HCT116 (cell line): ENCODE results near the gene SYN1. TPM values are rescaled to one million over a fixed set of nuclear protein-coding genes. Genes with fewer than 3 reads are reported as not detected.

Source experiments
- ATAC-seq: fragments of 200-7000 bp; cut with Tn5 transposase; 2 replicates; pipeline ENCODE4 v1.9.1; 2020; ENCODE audit warnings: mild to moderate bottlenecking, moderate library complexity
- BruUV-seq: library from RNA; stranded (reverse); fragments of 400-500 nt; replicated peaks from 2 replicates; lab custom pipeline; 2021; lab: Mats Ljungman, UMichigan
- CTCF ChIA-PET: fragments of 300-600 bp; sonication (Branson Sonifier 250); formaldehyde crosslinking; loops from one replicate; lab custom pipeline; 2021; ENCODE audit warnings: antibody characterized with exemption; lab: Charles Lee
- POLR2A ChIA-PET: fragments of 300-600, 350-600 bp; sonication (Branson Sonifier 250); formaldehyde crosslinking; loops from one replicate; lab custom pipeline; 2021; ENCODE audit warnings: antibody characterized with exemption; lab: Charles Lee
- RAD21 ChIA-PET, 2 experiments: fragments of 300-600 bp; sonication (Branson Sonifier 250); formaldehyde crosslinking; loops; one replicate each; lab custom pipeline; 2023; ENCODE audit warnings: low total read pairs in 2 of 2; ENCODE audit not compliant: uncharacterized antibody in 2 of 2, unreplicated experiment in 2 of 2, low non-redundant PET in 1 of 2; lab: Charles Lee
- DNase-seq: peaks from one replicate; pipeline ENCODE4 v3.0.0-alpha.2; 2010; ENCODE audit warnings: low read depth, low spot score
- H2AFZ ChIP-seq: fragments of 200-600 bp; shearing (Covaris generic), sonication (generic); 2 replicates; pipeline ENCODE4 v1.6.1; 2017; ENCODE audit warnings: low read depth, mixed run types, mixed read lengths, antibody characterized with exemption, low read length; ENCODE audit not compliant: poor library complexity, severe bottlenecking
- H3K27ac ChIP-seq: 2 replicates; pipeline ENCODE4 v1.5.1; 2012; ENCODE audit warnings: low read depth, low read length
- H3K27me3 ChIP-seq: fragments of 200-600 bp; sonication (generic); 2 replicates; pipeline ENCODE4 v1.6.1; 2016; ENCODE audit warnings: mixed run types, low read length, mixed read lengths; ENCODE audit not compliant: insufficient read depth
- H3K36me3 ChIP-seq, 2 experiments: fragments of 200-500 bp in 1 of 2; fragments of 200-600 bp in 1 of 2; sonication (Bioruptor generic) in 1 of 2; sonication (generic) in 1 of 2; 2 replicates each; pipeline versions ENCODE4 v1.5.1 to v1.6.1; 2014 to 2016; ENCODE audit warnings: low read length in 2 of 2, inconsistent platforms in 1 of 2, mixed read lengths in 1 of 2, mixed run types in 1 of 2; ENCODE audit not compliant: insufficient read depth in 2 of 2, control insufficient read depth in 1 of 2
- H3K4me1 ChIP-seq, 2 experiments: fragments of 200-600 bp in 1 of 2; sonication (generic) in 1 of 2; 2 replicates each; pipeline versions ENCODE4 v1.5.1 to v1.6.1; 2012 to 2017; ENCODE audit warnings: low read length in 2 of 2, inconsistent platforms in 1 of 2, mild to moderate bottlenecking in 1 of 2, mixed read lengths in 1 of 2, mixed run types in 1 of 2, moderate library complexity in 1 of 2; ENCODE audit not compliant: insufficient read depth in 2 of 2, control insufficient read depth in 1 of 2
- H3K4me2 ChIP-seq: fragments of 200-600 bp; sonication (generic); 2 replicates; pipeline ENCODE4 v1.6.1; 2017; ENCODE audit warnings: mixed run types, low read length, mixed read lengths
- H3K4me3 ChIP-seq, 2 experiments: fragments of 200-600 bp in 1 of 2; sonication (generic) in 1 of 2; replicated peaks in 1 of 2; 2 replicates each; pipeline ENCODE4 v1.5.1; 2011 to 2016; ENCODE audit warnings: low read length in 2 of 2, control low read depth in 1 of 2, low read depth in 1 of 2, mild to moderate bottlenecking in 1 of 2, mixed read lengths in 1 of 2, mixed run types in 1 of 2
- H3K79me2 ChIP-seq: fragments of 200-600 bp; sonication (generic); 2 replicates; pipeline ENCODE4 v1.6.1; 2017; ENCODE audit warnings: mild to moderate bottlenecking, mixed run types, low read length, moderate library complexity, mixed read lengths; ENCODE audit not compliant: insufficient read depth
- H3K9ac ChIP-seq: fragments of 200-600 bp; sonication (generic); 2 replicates; pipeline ENCODE4 v1.6.1; 2016; ENCODE audit warnings: low read length, mixed read lengths
- H3K9me2 ChIP-seq: fragments of 200-600 bp; sonication (generic), shearing (Covaris generic); 2 replicates; pipeline ENCODE4 v1.6.1; 2017; ENCODE audit warnings: mixed run types, mild to moderate bottlenecking, moderate library complexity; ENCODE audit not compliant: insufficient read depth
- H3K9me3 ChIP-seq, 2 experiments: fragments of 200-500 bp in 1 of 2; fragments of 200-600 bp in 1 of 2; sonication (Bioruptor generic) in 1 of 2; sonication (generic) in 1 of 2; 2 replicates each; pipeline ENCODE4 v1.6.1; 2014 to 2017; ENCODE audit warnings: low read length in 2 of 2, mixed read lengths in 2 of 2, inconsistent platforms in 1 of 2, low read depth in 1 of 2, mild to moderate bottlenecking in 1 of 2, mixed run types in 1 of 2, moderate library complexity in 1 of 2; ENCODE audit not compliant: control insufficient read depth in 1 of 2, insufficient read depth in 1 of 2
- H4K20me1 ChIP-seq: fragments of 200-600 bp; sonication (generic), shearing (Covaris generic); 2 replicates; pipeline ENCODE4 v1.6.1; 2017; ENCODE audit warnings: mixed run types, mild to moderate bottlenecking, moderate library complexity; ENCODE audit not compliant: insufficient read depth
- CBX3 ChIP-seq: IDR thresholded peaks from 2 replicates; pipeline ENCODE4 v1.6.1; 2012; ENCODE audit warnings: low read depth
- CTCF ChIP-seq, 3 experiments: fragments of 200-600 bp in 1 of 3; sonication (generic) in 1 of 3; IDR thresholded peaks in 2 of 3; conservative IDR thresholded peaks in 1 of 3; 2 replicates each; pipeline ENCODE4 v1.5.1; 2012 to 2017; ENCODE audit warnings: low read depth in 2 of 3, low read length in 2 of 3, antibody characterized with exemption in 1 of 3, borderline replicate concordance in 1 of 3, control low read depth in 1 of 3, mild to moderate bottlenecking in 1 of 3, mixed read lengths in 1 of 3, mixed run types in 1 of 3, moderate library complexity in 1 of 3; ENCODE audit not compliant: insufficient read depth in 1 of 3
- EZH2phosphoT487 ChIP-seq: fragments of 200-600 bp; IDR thresholded peaks from 2 replicates; pipeline ENCODE4 v1.6.1; 2018; ENCODE audit warnings: antibody characterized with exemption, borderline replicate concordance
- FOSL1 ChIP-seq: IDR thresholded peaks from 2 replicates; pipeline ENCODE4 v1.6.1; 2012; ENCODE audit warnings: low read depth
- JUND ChIP-seq: IDR thresholded peaks from 2 replicates; pipeline ENCODE4 v1.6.1; 2012
- POLR2A ChIP-seq: IDR thresholded peaks from 2 replicates; pipeline ENCODE4 v1.7.0; 2011; ENCODE audit warnings: borderline replicate concordance; ENCODE audit not compliant: insufficient read depth, insufficient read length; ENCODE audit errors: extremely low read depth
- POLR2AphosphoS5 ChIP-seq: IDR thresholded peaks from 2 replicates; pipeline ENCODE4 v1.6.1; 2011; ENCODE audit warnings: mild to moderate bottlenecking, low read depth, low read length, moderate library complexity
- RAD21 ChIP-seq: IDR thresholded peaks from 2 replicates; pipeline ENCODE4 v1.6.1; 2012; ENCODE audit warnings: low read depth, mild to moderate bottlenecking
- REST ChIP-seq: IDR thresholded peaks from 2 replicates; pipeline ENCODE4 v1.6.1; 2012; ENCODE audit warnings: low read depth
- SRF ChIP-seq: IDR thresholded peaks from 2 replicates; pipeline ENCODE4 v1.6.1; 2012; ENCODE audit warnings: low read depth
- YY1 ChIP-seq: IDR thresholded peaks from 2 replicates; pipeline ENCODE4 v1.6.1; 2011; ENCODE audit warnings: low read length, low read depth, moderate library complexity, mild to moderate bottlenecking; ENCODE audit not compliant: insufficient replicate concordance; ENCODE audit errors: extremely low read depth
- intact Hi-C: fragments of 100-400 bp; cut with micrococcal nuclease; formaldehyde crosslinking; loops from 2 replicates; pipeline ENCODE4 v1.10.0; 2022
- total RNA-seq: library from RNA; stranded (reverse); gene quantifications from one replicate; pipeline ENCODE4 v1.2.1, GENCODE V29; 2021; ENCODE audit not compliant: unreplicated experiment
- TF ChIP-seq, protein P1 (sequence below): IDR thresholded peaks from 2 replicates; pipeline ENCODE4 v1.6.1; 2012
- TF ChIP-seq, protein P2 (sequence below): IDR thresholded peaks from 2 replicates; pipeline ENCODE4 v1.6.1; 2011; ENCODE audit warnings: mild to moderate bottlenecking, low read length, moderate library complexity; ENCODE audit not compliant: insufficient replicate concordance; ENCODE audit errors: extremely low read depth

Gene SYN1
- total RNA-seq, 1 experiment from 2014 or later: 0.86 TPM

GRCh38 chrX:47649271-47649670, 29.6 kb upstream of the SYN1 start:
- no peaks in the 10 kb centered on the region for H3K9me3 ChIP-seq
- peaks cover 8 to 20% of the 10 kb centered on the region in 2 experiments; a peak in 3 of 4 replicates for H3K4me1 ChIP-seq
- no peak for TF ChIP-seq JUND
- TF ChIP-seq SRF: no peak
- TF ChIP-seq, protein P1, sequence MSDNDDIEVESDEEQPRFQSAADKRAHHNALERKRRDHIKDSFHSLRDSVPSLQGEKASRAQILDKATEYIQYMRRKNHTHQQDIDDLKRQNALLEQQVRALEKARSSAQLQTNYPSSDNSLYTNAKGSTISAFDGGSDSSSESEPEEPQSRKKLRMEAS: no peak
- no peak for TF ChIP-seq RAD21
- TF ChIP-seq POLR2A: no peak
- TF ChIP-seq FOSL1: no peak
- TF ChIP-seq CBX3: no peak
- TF ChIP-seq, protein P2, sequence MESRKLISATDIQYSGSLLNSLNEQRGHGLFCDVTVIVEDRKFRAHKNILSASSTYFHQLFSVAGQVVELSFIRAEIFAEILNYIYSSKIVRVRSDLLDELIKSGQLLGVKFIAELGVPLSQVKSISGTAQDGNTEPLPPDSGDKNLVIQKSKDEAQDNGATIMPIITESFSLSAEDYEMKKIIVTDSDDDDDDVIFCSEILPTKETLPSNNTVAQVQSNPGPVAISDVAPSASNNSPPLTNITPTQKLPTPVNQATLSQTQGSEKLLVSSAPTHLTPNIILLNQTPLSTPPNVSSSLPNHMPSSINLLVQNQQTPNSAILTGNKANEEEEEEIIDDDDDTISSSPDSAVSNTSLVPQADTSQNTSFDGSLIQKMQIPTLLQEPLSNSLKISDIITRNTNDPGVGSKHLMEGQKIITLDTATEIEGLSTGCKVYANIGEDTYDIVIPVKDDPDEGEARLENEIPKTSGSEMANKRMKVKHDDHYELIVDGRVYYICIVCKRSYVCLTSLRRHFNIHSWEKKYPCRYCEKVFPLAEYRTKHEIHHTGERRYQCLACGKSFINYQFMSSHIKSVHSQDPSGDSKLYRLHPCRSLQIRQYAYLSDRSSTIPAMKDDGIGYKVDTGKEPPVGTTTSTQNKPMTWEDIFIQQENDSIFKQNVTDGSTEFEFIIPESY: no peak
- no peak for TF ChIP-seq CTCF (IDR thresholded peaks at IDR 0.05 in 2 of 3, conservative IDR thresholded peaks at IDR 0.05 in 1 of 3; ENCODE audit: borderline replicate concordance in 1 of 3, insufficient read depth in 1 of 3, low read depth in 2 of 3, low read length in 2 of 3)
- TF ChIP-seq YY1: no peak
- no peak for TF ChIP-seq REST
- no peak for TF ChIP-seq POLR2AphosphoS5
- TF ChIP-seq EZH2phosphoT487: no peak
- CTCF ChIA-PET: no interaction called here
- no peak overlapping the region for H2AFZ ChIP-seq
- no peaks in the 10 kb centered on the region for H3K27me3 ChIP-seq
- BruUV-seq: TSS peak; percentile 31
- POLR2A ChIA-PET: no interaction called here
- no peak for ATAC-seq
- peak overlapping the region; percentile 82 for H3K9ac ChIP-seq
- RAD21 ChIA-PET: no interaction called here
- peak overlapping the region; percentile 71 to 80 for H3K4me3 ChIP-seq
- H3K4me2 ChIP-seq: peak overlapping the region; percentile 74
- H4K20me1 ChIP-seq: no peaks in the 10 kb centered on the region
- H3K79me2 ChIP-seq: peaks cover 27% of the 10 kb centered on the region
- peaks cover 0 to 2% of the 10 kb centered on the region in 2 experiments; a peak in 3 of 4 replicates for H3K36me3 ChIP-seq
- H3K27ac ChIP-seq: 0 out of 2 replicates have a peak overlapping the region, but pooled peaks have one; percentile 22
- H3K9me2 ChIP-seq: no peaks in the 10 kb centered on the region
- intact Hi-C loops: no loop called here
- no peak for DNase-seq
